Activated CD4-positive, alpha-beta T cell treated with anti-CD3 and anti-CD28 coated beads, Interleukin-2, amount 10 ng/mL, durations not matched to agents 24 days and 14 days (primary cell): ENCODE measurements around the gene GJC2. TPM values are rescaled to one million over a fixed set of nuclear protein-coding genes. Genes with fewer than 3 reads are reported as not detected.
A peak's percentile ranks its signal among the peaks of the same experiment; 100 is the strongest.

ENCODE experiments used
- DNase-seq: peaks from one replicate; pipeline ENCODE4 v3.0.0; 2022
- H3K27ac Mint-ChIP-seq: one replicate; pipeline ENCODE4 v1.8.0; 2022; ENCODE audit warnings: mild to moderate bottlenecking, mixed read lengths
- H3K27me3 Mint-ChIP-seq: one replicate; pipeline ENCODE4 v1.8.0; 2022; ENCODE audit warnings: mixed read lengths
- H3K36me3 Mint-ChIP-seq: one replicate; pipeline ENCODE4 v1.8.0; 2022; ENCODE audit warnings: low read depth, mild to moderate bottlenecking, mixed read lengths
- H3K4me1 Mint-ChIP-seq: one replicate; pipeline ENCODE4 v1.8.0; 2021; ENCODE audit warnings: mixed read lengths
- H3K4me3 Mint-ChIP-seq: one replicate; pipeline ENCODE4 v1.8.0; 2022; ENCODE audit warnings: mild to moderate bottlenecking, moderate library complexity, mixed read lengths
- H3K9me3 Mint-ChIP-seq: one replicate; pipeline ENCODE4 v1.8.0; 2021; ENCODE audit warnings: mixed read lengths
- intact Hi-C: fragments of 100-400 bp; cut with micrococcal nuclease; formaldehyde crosslinking; loops from one replicate; pipeline ENCODE4 v1.15.1; 2023
- total RNA-seq: library from RNA; stranded (reverse); gene quantifications from 2 replicates; pipeline ENCODE4 v1.2.3, GENCODE V29; 2022

The GJC2 gene
- total RNA-seq, 1 donor from 2014 or later = 0.96 TPM

- Mint-ChIP-seq H3K27me3 (peaks cover 6% of the 10 kb centered on the region), H3K4me3 (peak overlapping the region; percentile 98), H3K9me3 (no peaks in the 10 kb centered on the region), H3K36me3 (peaks cover 25% of the 10 kb centered on the region), H3K4me1 (peaks cover 26% of the 10 kb centered on the region), H3K27ac (peak overlapping the region; percentile 69)
- intact Hi-C loops = loop anchor here (5.0 kb wide), 1 partner anchor 264 kb away; the partner anchor contains the start of gene TRIM11
- DNase-seq = no peak
These were observed 6.1 kb upstream of the GJC2 start for GRCh38 chr1:228143480-228144192.

- Mint-ChIP-seq H3K4me1 (peaks cover 26% of the 10 kb centered on the region), H3K27me3 (peaks cover 6% of the 10 kb centered on the region), H3K27ac (peak overlapping the region; percentile 69), H3K36me3 (peaks cover 25% of the 10 kb centered on the region), H3K4me3 (no peak overlapping the region), H3K9me3 (no peaks in the 10 kb centered on the region)
- no peak for DNase-seq
- intact Hi-C loops = loop anchor here (5.0 kb wide), 1 partner anchor 263 kb away; the partner anchor contains the start of gene TRIM11
These were observed 5.3 kb upstream of the GJC2 start for GRCh38 chr1:228144193-228144992.

GRCh38 chr1:228144993-228145343 lies 4.8 kb upstream of the GJC2 start:
- Mint-ChIP-seq H3K9me3 (no peaks in the 10 kb centered on the region), H3K36me3 (peaks cover 21% of the 10 kb centered on the region), H3K4me1 (peaks cover 22% of the 10 kb centered on the region), H3K27ac (no peak overlapping the region), H3K27me3 (peaks cover 1% of the 10 kb centered on the region), H3K4me3 (no peak overlapping the region)
- intact Hi-C loops = loop anchor here (5.0 kb wide), 1 partner anchor 262 kb away; the partner anchor contains the start of gene TRIM11
- no peak for DNase-seq

- intact Hi-C loops = no loop called here
- Mint-ChIP-seq H3K9me3 (no peaks in the 10 kb centered on the region), H3K27me3 (no peaks in the 10 kb centered on the region), H3K4me3 (no peak overlapping the region), H3K27ac (no peak overlapping the region), H3K4me1 (peaks cover 22% of the 10 kb centered on the region), H3K36me3 (peaks cover 20% of the 10 kb centered on the region)
- DNase-seq = no peak
These were observed 4.0 kb upstream of the GJC2 start for GRCh38 chr1:228145463-228146416.

DNA sequence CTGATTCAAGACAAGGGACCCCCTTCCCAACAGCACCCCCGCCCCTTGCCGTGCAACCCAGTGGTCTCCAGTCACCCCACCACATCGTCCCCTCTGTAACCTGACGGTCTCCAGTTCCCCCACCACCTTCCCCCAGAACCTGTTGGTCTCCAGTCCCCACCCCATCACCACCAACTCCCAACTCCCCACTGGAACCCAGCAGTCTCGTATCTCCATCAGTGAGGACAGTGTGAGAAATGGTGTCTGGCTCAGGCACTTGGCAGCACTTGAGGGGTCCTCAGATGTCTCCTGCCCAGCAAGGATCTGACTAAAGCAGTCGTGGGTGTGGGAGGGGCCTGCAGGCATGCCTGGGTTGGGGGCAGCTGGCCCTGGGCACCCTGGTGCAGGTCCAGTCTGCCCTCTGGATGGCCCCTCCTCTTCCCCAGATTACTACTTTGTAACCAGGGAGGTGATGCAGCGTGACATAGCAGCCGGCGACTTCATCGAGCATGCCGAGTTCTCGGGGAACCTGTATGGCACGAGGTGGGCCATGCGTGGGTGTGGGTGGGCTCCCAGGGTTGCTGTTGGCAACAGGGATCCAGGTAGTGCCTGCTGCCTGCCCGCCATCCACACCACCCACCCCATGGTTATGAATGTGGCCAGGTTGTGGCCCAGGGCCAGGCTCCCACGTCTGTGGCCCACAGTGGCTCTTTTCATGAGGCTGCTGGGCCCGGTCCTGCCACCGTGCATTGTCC lies 3.1 kb upstream of the GJC2 start:
- H3K4me3 Mint-ChIP-seq = no peak overlapping the region
- H3K4me1 Mint-ChIP-seq = peaks cover 19% of the 10 kb centered on the region
- peaks cover 18% of the 10 kb centered on the region for H3K36me3 Mint-ChIP-seq
- no peaks in the 10 kb centered on the region for H3K9me3 Mint-ChIP-seq
- no peak overlapping the region for H3K27ac Mint-ChIP-seq
- no peak for DNase-seq
- intact Hi-C loops = no loop called here
- no peaks in the 10 kb centered on the region for H3K27me3 Mint-ChIP-seq

DNA sequence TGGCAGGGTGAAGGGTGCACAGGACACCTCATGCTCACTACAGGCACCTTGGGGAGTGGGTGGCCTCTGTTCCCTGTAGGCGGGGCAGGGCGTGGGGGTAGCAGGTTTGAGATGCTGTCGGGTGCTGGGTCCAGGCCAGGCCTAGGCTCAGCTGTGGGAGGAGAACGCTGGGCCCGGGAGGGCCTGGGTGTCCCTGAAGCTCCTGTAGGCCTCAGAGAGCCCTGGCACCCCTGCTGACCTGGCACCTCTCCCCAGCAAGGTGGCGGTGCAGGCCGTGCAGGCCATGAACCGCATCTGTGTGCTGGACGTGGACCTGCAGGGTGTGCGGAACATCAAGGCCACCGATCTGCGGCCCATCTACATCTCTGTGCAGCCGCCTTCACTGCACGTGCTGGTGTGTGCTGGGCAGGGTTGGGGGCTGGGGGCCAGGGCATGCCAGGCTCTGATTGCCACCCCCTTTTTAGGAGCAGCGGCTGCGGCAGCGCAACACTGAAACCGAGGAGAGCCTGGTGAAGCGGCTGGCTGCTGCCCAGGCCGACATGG lies 2.5 kb upstream of the GJC2 start:
- no peak for DNase-seq
- Mint-ChIP-seq H3K27me3 (no peaks in the 10 kb centered on the region), H3K36me3 (peaks cover 12% of the 10 kb centered on the region), H3K4me1 (peaks cover 17% of the 10 kb centered on the region), H3K4me3 (no peak overlapping the region), H3K27ac (no peak overlapping the region), H3K9me3 (no peaks in the 10 kb centered on the region)
- intact Hi-C loops = no loop called here

GRCh38 chr1:228147768-228148167 lies 2.0 kb upstream of the GJC2 start:
- Mint-ChIP-seq H3K4me3 (no peak overlapping the region), H3K27me3 (no peaks in the 10 kb centered on the region), H3K27ac (no peak overlapping the region), H3K4me1 (peaks cover 13% of the 10 kb centered on the region), H3K36me3 (peaks cover 9% of the 10 kb centered on the region), H3K9me3 (no peaks in the 10 kb centered on the region)
- no peak for DNase-seq
- intact Hi-C loops = no loop called here

DNA sequence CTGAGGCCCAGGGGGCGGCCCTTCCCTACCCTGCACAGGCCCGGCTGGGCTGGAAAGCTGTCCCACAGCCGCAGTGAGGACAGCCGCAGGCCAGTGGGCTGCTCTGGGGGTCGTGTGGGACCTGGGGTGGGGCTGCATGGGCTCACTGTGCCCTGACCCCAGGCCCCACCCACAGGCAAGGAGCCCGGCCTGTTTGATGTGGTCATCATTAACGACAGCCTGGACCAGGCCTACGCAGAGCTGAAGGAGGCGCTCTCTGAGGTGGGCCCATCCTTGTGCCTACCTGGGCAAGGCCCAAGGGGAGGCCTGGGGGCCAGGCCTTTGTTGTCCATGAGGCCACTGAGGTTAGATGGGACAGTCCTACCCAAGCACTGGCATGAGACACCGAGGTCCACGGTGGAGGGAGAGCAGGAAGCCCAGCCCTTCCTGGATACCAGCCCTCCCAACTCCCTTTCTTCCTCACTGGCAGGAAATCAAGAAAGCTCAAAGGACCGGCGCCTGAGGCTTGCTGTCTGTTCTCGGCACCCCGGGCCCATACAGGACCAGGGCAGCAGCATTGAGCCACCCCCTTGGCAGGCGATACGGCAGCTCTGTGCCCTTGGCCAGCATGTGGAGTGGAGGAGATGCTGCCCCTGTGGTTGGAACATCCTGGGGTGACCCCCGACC lies 1.4 kb upstream of the GJC2 start:
- intact Hi-C loops = no loop called here

GRCh38 chr1:228148935-228149405 lies 760 bp upstream of the GJC2 start:
- Mint-ChIP-seq H3K9me3 (no peaks in the 10 kb centered on the region), H3K4me3 (no peak overlapping the region), H3K4me1 (peaks cover under 1% of the 10 kb centered on the region), H3K27me3 (no peaks in the 10 kb centered on the region), H3K27ac (no peak overlapping the region), H3K36me3 (peaks cover 3% of the 10 kb centered on the region)
- intact Hi-C loops = no loop called here
- no peak for DNase-seq

More for the DNA sequence above, 1.4 kb upstream of the GJC2 start:
- no peak overlapping the region for H3K4me3 Mint-ChIP-seq
- H3K36me3 Mint-ChIP-seq = peaks cover 8% of the 10 kb centered on the region
- no peaks in the 10 kb centered on the region for H3K9me3 Mint-ChIP-seq
- H3K27me3 Mint-ChIP-seq = no peaks in the 10 kb centered on the region
- DNase-seq = no peak
- no peak overlapping the region for H3K27ac Mint-ChIP-seq
- peaks cover 7% of the 10 kb centered on the region for H3K4me1 Mint-ChIP-seq

GRCh38 chr1:228150120-228150460 lies 360 bp downstream of the GJC2 start:
- intact Hi-C loops = no loop called here
- H3K4me1 Mint-ChIP-seq = peaks cover 7% of the 10 kb centered on the region
- no peaks in the 10 kb centered on the region for H3K27me3 Mint-ChIP-seq

DNA sequence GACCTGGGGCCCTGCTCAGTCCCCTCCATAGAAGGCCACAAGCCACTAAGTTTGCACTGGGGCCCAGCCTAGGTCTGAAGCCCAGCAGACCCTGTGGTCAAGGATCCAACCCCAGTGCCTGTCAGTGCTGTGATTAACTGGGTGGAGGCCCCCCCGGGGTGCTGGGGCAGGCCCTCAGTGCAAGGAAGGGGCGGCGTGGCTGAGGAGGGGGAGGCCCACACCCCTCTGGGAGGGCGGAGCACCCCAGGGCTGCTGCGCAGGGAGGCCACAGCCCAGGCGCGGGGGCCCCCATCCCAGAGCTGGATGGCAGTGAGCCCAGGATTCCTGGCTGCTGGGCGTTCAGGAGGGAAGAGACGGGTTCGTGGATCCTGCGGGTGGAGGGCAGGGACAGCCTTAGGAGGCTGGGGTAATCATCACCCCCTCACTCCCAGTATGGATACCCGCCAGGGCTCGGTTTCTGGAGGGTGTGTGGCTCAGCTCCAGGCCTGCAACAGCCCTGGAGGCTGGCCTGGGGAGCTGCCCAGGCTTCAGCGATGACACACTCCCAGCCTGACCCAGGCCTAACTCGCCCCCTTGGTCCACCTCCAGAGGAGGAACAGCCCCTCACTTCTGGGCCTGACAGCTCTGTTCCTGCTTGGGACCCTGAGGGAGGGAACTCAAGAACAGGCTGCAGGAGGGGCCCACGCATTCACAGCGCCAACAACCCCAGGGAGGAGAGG lies 890 bp downstream of the GJC2 start:
- intact Hi-C loops = no loop called here
- Mint-ChIP-seq H3K4me3 (no peak overlapping the region), H3K9me3 (no peaks in the 10 kb centered on the region), H3K4me1 (peaks cover 10% of the 10 kb centered on the region), H3K36me3 (peaks cover 3% of the 10 kb centered on the region), H3K27me3 (no peaks in the 10 kb centered on the region), H3K27ac (no peak overlapping the region)
- no peak for DNase-seq

More at GRCh38 chr1:228150120-228150460, 360 bp downstream of the GJC2 start:
- no peak overlapping the region for H3K4me3 Mint-ChIP-seq
- H3K9me3 Mint-ChIP-seq = no peaks in the 10 kb centered on the region
- DNase-seq = no peak
- peaks cover 3% of the 10 kb centered on the region for H3K36me3 Mint-ChIP-seq
- H3K27ac Mint-ChIP-seq = no peak overlapping the region
